ENCODE data around the gene KY. TPM values are rescaled to one million over a fixed set of nuclear protein-coding genes. Genes with fewer than 3 reads are reported as not detected.

The KY gene
- total and polyA plus RNA-seq, 2 donors (not counting 1 experiment from before 2014, with no cell fraction given) = not detected

GRCh38 chr3:134623615-134624245 is 27.1 kb downstream of the KY start:
- Histone ChIP-seq H3K4me3 (ENCODE audit: control extremely low read depth in 1 of 5, extremely low read depth in 1 of 5, insufficient read depth in 1 of 5, low read depth in 2 of 5, low read length in 4 of 5) (no peak overlapping the region), H3K27me3 (replicated peaks in 1 of 4; ENCODE audit: control extremely low read depth in 1 of 4, control insufficient read depth in 3 of 4, insufficient read depth in 4 of 4, low read length in 3 of 4) (no peaks in the 10 kb centered on the region), H3K27ac (ENCODE audit: low read length in 2 of 2) (no peak overlapping the region), H3K9ac (ENCODE audit: low read length) (no peak overlapping the region), H2AFZ (ENCODE audit: insufficient read depth, low read depth, low read length, poor library complexity, severe bottlenecking) (no peak overlapping the region), H3K4me1 (ENCODE audit: control insufficient read depth in 2 of 2, insufficient read depth in 2 of 2, low read length in 2 of 2) (no peaks in the 10 kb centered on the region), H3K4me2 (replicated peaks; ENCODE audit: low read depth, low read length, poor library complexity, severe bottlenecking) (no peak overlapping the region), H3K9me3 (ENCODE audit: control extremely low read depth in 1 of 3, control insufficient read depth in 2 of 3, insufficient read depth in 1 of 3, low read length in 2 of 3) (peaks cover 0 to 4% (median 0%) of the 10 kb centered on the region in 3 donors), H3K36me3 (replicated peaks in 1 of 2; ENCODE audit: control extremely low read depth in 1 of 2, control insufficient read depth in 1 of 2, extremely low read depth in 1 of 2, insufficient read depth in 2 of 2, low read length in 1 of 2) (no peaks in the 10 kb centered on the region), H4K20me1 (ENCODE audit: control insufficient read depth, insufficient read depth, low read length, poor library complexity, severe bottlenecking) (no peaks in the 10 kb centered on the region), H3K79me2 (ENCODE audit: control insufficient read depth, insufficient read depth, low read length) (no peaks in the 10 kb centered on the region)
- no peaks in the 10 kb centered on the region for H3K4me1 Mint-ChIP-seq
- H3K27ac Mint-ChIP-seq = no peak overlapping the region
- H3K9me3 Mint-ChIP-seq (ENCODE audit: insufficient read depth) = no peaks in the 10 kb centered on the region
- ChIA-PET CTCF (no interaction called here), POLR2A (no interaction called here)
- ATAC-seq (ENCODE audit: low read depth) (no peak), DNase-seq (no peak)
- H3K4me3 Mint-ChIP-seq = no peak overlapping the region
- TF ChIP-seq EZH2 (IDR thresholded peaks at IDR 0.05; ENCODE audit: borderline replicate concordance, insufficient read depth, low read depth, low read length, poor library complexity, severe bottlenecking) = no peak
- TF ChIP-seq, protein P1, sequence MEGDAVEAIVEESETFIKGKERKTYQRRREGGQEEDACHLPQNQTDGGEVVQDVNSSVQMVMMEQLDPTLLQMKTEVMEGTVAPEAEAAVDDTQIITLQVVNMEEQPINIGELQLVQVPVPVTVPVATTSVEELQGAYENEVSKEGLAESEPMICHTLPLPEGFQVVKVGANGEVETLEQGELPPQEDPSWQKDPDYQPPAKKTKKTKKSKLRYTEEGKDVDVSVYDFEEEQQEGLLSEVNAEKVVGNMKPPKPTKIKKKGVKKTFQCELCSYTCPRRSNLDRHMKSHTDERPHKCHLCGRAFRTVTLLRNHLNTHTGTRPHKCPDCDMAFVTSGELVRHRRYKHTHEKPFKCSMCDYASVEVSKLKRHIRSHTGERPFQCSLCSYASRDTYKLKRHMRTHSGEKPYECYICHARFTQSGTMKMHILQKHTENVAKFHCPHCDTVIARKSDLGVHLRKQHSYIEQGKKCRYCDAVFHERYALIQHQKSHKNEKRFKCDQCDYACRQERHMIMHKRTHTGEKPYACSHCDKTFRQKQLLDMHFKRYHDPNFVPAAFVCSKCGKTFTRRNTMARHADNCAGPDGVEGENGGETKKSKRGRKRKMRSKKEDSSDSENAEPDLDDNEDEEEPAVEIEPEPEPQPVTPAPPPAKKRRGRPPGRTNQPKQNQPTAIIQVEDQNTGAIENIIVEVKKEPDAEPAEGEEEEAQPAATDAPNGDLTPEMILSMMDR (IDR thresholded peaks at IDR 0.05) = no peak
- peaks cover 4% of the 10 kb centered on the region for H3K27me3 Mint-ChIP-seq
- intact Hi-C loops (cut with micrococcal nuclease) = no loop called here
- WGBS (ENCODE audit: insufficient coverage) = 88% methylated on average over 7 of the region's 7 CpGs

GRCh38 chr3:134622806-134623365 is 27.9 kb downstream of the KY start:
- H2AFZ ChIP-seq (ENCODE audit: insufficient read depth, low read depth, low read length, poor library complexity, severe bottlenecking) = no peak overlapping the region
- peaks cover 0 to 4% (median 0%) of the 10 kb centered on the region in 3 donors for H3K9me3 ChIP-seq (ENCODE audit: control extremely low read depth in 1 of 3, control insufficient read depth in 2 of 3, insufficient read depth in 1 of 3, low read length in 2 of 3)
- Mint-ChIP-seq H3K9me3 (ENCODE audit: insufficient read depth) (no peaks in the 10 kb centered on the region), H3K27ac (no peak overlapping the region), H3K4me3 (no peak overlapping the region), H3K27me3 (peaks cover 2% of the 10 kb centered on the region), H3K4me1 (no peaks in the 10 kb centered on the region)
- ChIA-PET POLR2A (no interaction called here), CTCF (no interaction called here)
- H3K27ac ChIP-seq (ENCODE audit: low read length in 2 of 2) = no peak overlapping the region
- no peak overlapping the region for H3K4me3 ChIP-seq (ENCODE audit: control extremely low read depth in 1 of 5, extremely low read depth in 1 of 5, insufficient read depth in 1 of 5, low read depth in 2 of 5, low read length in 4 of 5)
- H3K4me1 ChIP-seq (ENCODE audit: control insufficient read depth in 2 of 2, insufficient read depth in 2 of 2, low read length in 2 of 2) = no peaks in the 10 kb centered on the region
- TF ChIP-seq, protein P1 (IDR thresholded peaks at IDR 0.05) = no peak
- TF ChIP-seq EZH2 (IDR thresholded peaks at IDR 0.05; ENCODE audit: borderline replicate concordance, insufficient read depth, low read depth, low read length, poor library complexity, severe bottlenecking) = no peak
- no peaks in the 10 kb centered on the region for H3K27me3 ChIP-seq (replicated peaks in 1 of 4; ENCODE audit: control extremely low read depth in 1 of 4, control insufficient read depth in 3 of 4, insufficient read depth in 4 of 4, low read length in 3 of 4)
- H3K79me2 ChIP-seq (ENCODE audit: control insufficient read depth, insufficient read depth, low read length) = no peaks in the 10 kb centered on the region
- ATAC-seq (ENCODE audit: low read depth) (no peak), DNase-seq (no peak)
- 86% methylated on average over 5 of the region's 5 CpGs for WGBS (ENCODE audit: insufficient coverage)
- intact Hi-C loops (cut with micrococcal nuclease) = no loop called here
- no peak overlapping the region for H3K9ac ChIP-seq (ENCODE audit: low read length)
- no peak overlapping the region for H3K4me2 ChIP-seq (replicated peaks; ENCODE audit: low read depth, low read length, poor library complexity, severe bottlenecking)
- no peaks in the 10 kb centered on the region for H3K36me3 ChIP-seq (replicated peaks in 1 of 2; ENCODE audit: control extremely low read depth in 1 of 2, control insufficient read depth in 1 of 2, extremely low read depth in 1 of 2, insufficient read depth in 2 of 2, low read length in 1 of 2)
- H4K20me1 ChIP-seq (ENCODE audit: control insufficient read depth, insufficient read depth, low read length, poor library complexity, severe bottlenecking) = no peaks in the 10 kb centered on the region

Data from B cell (primary cell).